ENCODE measurements around the gene TAOK3.
"Not testable (repeated sequence)": the region's sequence is repeated elsewhere in the genome, so short reads cannot be mapped to it uniquely, and the experiment has no call there.

TAOK3 gene

DNA sequence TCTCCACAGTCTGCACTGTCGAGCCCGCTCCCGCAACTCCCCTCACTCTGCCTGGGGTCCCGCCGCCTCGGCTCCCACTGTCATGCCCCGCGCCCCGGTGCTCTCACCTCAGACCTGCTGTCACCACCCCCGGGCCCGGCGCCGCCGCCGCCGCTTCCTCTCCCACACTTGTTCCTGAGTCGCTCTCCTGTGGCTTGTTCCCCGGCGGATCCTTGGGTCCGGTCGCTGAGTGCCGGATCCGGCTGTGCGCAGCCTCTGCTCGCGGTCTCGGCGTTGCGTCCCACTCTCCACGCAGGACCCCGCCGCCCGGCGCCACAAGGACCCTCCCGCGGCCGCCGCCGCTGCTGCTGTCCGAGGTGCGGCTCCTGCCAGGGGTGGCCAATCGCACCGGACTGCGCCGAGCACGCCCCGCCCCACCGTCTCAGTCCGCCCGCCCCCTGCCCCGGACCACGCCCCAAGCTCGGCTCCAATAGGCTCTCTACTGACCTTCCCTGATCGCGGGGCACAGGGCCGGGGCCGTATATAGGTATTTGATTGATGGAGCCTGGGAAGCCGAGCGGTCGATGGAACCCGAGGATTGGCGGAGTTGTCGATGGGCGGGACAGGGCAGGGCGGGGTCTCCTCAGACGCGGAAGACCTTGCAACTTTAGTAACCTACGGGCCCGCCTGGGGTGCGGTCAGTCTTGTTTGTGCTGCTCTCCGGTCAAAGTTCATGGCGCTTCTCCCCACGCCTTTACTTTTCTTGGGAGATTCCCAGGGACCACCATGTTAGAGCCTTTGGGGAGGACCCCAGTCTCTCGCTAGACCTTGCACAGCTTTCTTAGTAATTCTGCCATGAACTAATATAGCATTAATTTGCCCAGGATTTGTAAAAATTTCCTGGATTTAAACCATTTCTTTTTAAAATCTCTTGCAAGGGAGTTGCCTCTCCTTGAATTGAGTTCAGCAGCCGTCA is at the start of gene TAOK3:
Gene TAOK3, minus strand, starts transcription at position 367 of the 955 bp plus-strand sequence. CDS start 117,340 bp downstream, outside the sequence.
- peak; percentile 99 for DNase-seq (ENCODE audit: low spot score)

DNA sequence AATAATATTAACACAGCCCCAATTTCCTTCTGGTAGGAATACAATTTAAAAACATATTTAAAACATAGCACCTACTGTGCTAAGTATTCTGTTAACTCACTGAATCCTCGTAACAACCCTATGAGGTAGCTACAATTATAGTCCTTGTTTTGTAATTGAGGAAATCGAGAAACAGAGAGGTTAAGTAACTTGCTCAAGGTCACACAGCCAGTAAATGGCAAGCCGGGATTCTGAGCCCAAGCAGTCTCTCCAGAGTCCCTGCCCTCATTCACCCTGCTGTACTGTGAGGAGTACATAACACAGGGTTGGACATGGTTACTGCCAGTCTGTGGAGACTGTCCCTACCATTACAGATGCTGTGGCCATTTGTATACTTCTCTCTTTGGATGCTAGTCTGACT is 48.0 kb upstream of the TAOK3 start:
- DNase-seq (ENCODE audit: low spot score) = no peak

- no peak for DNase-seq (ENCODE audit: low spot score)
These were observed 45.8 kb upstream of the TAOK3 start for GRCh38 chr12:118418385-118419057.

DNA sequence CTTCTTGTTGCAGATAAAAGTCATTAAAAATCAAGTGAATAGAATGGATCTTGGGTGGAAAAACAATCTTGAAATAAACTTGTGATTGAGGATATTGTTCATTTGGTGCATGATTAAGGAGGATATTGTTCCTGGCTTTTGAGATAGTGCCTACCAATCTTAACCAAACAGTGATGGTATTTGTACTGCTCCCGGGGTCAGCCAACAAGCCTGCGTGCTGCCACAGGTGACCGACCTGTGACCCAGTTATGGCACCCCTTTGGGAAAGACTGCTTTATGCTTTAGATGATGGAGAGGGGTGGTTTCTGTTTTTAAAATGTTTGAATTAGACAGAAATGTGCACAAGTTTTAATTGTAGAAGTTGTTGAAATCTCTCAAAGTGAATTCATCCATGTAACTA is 45.2 kb upstream of the TAOK3 start:
- no peak for DNase-seq (ENCODE audit: low spot score)

DNA sequence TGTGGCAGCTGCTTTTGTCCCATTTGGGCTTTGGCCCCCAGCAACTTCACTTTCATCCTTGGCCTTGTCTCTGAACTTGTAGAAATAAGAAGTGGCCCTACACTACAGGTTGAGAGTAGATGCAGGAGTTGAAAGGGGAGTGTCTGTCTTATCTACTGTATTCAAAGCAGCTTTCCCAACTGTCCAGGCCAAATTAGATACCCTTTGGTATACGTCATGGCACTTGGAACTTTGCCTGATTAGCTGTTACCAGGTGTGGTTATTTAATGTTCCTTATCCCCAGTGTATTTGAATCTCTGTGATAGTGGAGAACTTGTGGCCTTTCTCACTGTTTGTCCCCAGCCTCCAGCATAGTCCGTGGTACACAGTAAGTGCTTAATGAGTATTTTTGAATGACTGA is 37.1 kb upstream of the TAOK3 start:
- peak; percentile 83 for DNase-seq (ENCODE audit: low spot score)

DNA sequence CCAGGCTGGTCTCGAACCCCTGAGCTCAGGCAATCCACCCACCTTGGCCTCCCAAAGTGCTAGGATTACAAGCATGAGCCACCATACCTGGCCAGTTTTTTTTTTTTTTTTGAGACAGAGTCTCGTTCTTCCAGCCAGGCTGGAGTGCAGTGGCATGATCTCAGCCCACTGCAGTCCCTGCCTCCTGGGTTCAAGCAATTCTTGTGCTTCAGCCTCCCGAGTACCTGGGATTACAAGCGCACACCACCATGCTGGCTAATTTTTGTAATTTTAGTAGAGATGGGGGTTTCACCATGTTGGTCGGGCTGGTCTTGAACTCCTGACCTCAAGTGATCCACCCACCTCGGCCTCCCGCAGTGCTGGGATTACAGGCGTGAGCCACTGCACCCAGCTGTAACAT is 35.5 kb upstream of the TAOK3 start:
- DNase-seq (ENCODE audit: low spot score) = not testable (repeated sequence)

DNA sequence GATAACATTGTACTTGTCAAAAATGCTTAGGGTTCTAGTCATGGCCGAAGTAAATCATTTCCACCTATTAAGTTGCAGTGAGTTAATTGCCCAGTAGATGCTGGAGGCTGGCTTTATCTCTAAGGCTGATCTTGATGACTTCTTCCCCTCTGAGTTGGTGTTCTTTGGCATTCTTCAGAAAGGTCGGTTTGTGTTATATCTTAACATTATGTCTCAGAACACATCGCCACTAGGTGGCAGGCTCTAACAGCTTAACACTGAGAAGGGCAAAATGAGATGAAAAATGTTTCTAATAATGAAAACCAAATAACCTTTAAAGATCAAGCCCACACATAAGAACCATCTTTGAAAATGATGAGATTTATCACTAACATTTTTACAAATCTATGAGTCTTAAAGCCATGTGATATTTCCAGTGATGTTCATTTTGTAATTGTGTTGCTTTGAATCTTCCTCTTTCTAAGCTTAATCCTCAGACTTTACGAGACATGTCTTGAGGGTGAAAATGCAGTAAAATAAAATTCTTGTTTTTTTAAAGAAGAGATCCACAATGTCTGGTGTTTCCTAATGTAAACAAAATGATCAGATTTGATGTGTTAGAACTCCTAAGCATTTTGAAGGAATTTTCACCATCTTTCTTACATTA is 32.3 kb upstream of the TAOK3 start:
- DNase-seq (ENCODE audit: low spot score) = peak; percentile 79

DNA sequence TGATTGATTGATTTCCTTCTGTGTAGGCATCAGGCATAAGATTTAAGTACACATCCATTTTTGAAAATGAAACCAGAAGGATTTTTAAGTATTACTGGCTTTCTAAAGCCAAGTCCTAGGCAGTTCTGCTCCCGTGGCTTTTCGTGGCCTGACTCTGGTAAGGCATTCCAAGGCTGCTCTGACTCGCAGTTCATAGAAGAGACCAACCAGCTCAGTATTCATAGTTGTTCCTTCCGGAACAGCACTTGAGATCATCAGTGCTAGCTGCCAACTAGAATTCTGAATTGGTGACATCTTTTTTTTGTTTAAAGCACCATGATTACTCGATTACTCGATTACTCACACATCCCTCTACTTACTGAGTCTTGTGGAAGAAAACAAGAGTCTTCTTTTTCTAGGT is 29.5 kb upstream of the TAOK3 start:
- no peak for DNase-seq (ENCODE audit: low spot score)

- no peak for DNase-seq (ENCODE audit: low spot score)
These were observed 26.2 kb upstream of the TAOK3 start for GRCh38 chr12:118398940-118399339.

DNA sequence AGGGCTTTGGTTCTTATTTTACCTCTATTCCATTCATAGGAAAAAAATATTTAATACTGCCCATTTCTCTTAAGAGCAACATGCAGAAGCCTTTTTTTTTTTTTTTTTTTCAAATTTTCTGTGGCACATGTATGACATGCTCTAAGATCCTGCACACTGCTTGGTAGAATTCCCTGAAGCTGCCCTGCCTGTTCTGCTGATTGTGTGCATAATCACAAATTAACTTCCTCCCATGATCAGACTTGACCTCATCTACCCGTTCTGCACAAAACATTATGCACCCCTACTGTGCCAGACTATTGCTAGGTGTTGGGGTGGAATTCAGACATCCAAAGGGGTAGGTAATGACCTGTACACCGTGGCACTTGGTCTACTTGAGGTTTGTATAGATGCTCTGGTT is 25.8 kb upstream of the TAOK3 start:
- no peak for DNase-seq (ENCODE audit: low spot score)

DNA sequence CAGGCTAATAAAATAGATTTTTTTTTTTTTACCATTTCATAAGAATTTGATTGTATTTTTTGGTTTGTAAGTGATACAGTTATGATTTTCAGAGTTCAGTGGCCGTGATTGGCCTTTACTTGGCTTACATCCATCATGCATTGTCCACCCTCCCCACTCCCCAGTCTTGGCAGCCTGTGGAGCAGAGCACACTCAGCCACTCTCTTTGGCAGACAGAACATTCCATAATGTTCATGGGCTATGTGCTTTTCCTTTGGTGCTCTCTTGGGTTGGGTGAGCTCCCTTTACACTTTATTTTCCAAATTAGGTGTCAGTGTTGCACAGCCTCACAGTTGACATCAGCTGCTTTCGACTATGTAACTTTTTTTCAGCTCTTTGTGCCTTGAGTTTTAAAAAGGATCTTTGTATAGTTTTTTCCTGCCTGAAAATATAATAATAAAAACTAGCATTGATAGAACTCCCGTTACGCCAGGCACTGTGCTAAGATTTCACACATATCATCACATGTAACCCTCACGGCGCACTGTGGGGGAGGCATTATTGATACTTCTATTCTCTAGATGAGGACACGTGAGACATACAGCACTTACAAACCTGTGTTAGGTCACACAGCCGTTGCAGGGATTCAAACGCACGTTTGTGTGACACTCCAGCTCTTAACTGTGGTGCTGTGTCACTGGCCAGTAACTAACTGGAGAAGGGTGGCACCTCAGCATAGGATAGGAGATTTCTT is 25.2 kb upstream of the TAOK3 start:
- DNase-seq (ENCODE audit: low spot score) = no peak

DNA sequence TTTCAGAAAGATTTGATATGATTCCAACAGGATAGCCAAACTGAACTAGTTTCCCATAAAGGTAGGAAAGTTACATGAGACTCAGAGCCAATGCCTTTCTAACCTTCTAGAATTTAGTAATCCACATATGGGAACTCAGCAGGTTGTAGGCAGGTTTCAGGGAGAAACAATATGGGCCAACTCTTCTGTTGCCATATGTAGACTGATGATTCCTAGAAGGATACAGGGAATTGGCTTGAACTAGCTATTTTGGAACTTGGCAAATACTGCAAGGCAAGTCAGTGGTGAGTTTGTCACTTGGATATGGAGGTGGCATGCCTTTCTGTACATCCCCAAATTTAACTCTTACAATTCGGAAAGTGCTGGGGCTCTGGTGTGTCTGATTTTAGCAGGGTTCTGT is 19.1 kb upstream of the TAOK3 start:
- DNase-seq (ENCODE audit: low spot score) = no peak

DNA sequence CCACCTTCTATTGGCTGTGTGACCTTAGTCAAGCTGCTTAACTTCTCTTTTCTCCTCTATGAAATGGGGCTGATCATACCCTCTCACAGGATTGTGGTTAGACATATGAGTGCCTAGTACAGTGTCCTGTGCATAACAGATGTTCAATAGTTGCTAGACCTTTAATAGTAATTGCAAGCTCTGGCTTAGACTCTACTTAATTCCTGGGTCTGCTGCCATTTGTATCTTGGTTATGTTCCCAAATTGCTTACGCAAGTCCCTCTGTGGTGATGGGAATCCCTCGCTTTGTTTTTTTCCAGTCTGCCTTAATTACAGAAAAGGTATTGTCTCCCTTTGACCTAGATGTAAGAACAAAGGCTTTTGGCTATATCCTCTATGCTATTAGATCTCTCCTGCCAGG is 18.7 kb upstream of the TAOK3 start:
- DNase-seq (ENCODE audit: low spot score) = no peak

GRCh38 chr12:118377884-118378470 is 5.3 kb upstream of the TAOK3 start:
- peak; percentile 78 for DNase-seq (ENCODE audit: low spot score)

- DNase-seq (ENCODE audit: low spot score) = peak; percentile 29
These were observed 4.5 kb upstream of the TAOK3 start for GRCh38 chr12:118377021-118377883.

DNA sequence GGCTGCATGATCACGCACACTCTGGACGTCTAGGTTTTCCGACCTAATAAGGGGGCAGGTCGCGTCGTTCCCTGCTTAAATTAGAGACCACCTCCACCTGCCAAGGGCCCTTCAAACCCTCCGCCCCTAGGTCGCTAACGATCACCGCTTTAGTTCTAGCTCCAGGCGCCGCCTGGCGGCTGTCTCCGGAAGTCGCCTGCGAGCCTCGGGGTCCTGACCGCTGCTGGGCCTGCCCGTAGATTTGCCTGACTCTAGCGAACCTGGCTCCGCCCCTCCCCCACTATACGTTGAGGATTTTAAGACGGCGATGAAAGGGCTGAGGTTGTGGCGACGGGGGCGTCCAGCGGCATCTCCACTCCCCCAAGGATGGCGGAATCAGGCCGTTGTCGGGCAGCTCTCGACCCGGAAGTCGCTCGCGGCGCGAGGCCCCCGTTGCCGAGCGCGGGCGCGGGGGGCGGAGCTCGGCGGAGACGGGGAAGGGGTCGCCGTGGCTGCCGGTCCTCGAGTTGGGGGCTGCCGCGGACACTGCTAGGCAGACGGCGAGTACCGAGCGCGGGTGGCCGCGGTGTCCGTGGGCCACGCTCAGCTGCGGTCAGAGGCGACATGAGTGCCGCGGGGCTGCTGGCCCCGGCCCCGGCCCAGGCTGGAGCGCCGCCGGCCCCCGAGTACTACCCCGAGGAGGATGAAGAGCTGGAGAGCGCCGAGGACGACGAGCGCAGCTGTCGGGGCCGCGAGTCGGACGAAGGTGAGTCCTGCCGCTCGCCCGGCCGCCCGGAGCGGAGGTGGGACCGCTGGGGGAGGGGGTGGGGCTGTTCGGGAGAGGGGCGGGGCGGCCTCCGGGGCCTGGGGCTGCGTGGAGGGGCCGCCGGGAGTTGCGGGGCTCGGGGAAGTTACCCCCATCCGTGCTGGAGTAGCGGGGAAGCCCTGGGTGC is 3.6 kb upstream of the TAOK3 start, which contains the start of gene SUDS3:
Gene SUDS3, plus strand, starts transcription at position 467 of the 932 bp plus-strand sequence. Its CDS starts 137 bp downstream, at position 604.
- DNase-seq (ENCODE audit: low spot score) = peak; percentile 92

DNA sequence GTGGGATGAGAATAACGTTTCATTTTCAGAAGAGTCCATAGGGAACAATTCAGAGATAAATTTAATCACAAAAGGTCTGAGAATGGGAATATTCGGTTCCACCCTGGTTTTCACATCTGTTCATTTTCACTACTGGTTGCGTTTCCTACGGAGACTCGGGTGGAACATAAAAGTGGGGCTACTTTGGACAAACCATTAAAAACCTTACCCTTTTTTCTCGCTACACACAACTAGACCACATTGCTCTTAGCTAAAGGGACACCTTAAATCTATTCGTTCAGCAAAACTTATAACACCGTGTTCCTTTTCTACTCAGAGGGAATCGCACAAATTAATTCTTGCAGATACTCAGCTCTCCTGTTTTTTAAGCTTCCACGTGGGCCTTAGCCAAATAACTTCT is 2.6 kb upstream of the TAOK3 start:
- no peak for DNase-seq (ENCODE audit: low spot score)

- DNase-seq (ENCODE audit: low spot score) = no peak
These were observed 2.2 kb upstream of the TAOK3 start for GRCh38 chr12:118374909-118375308.

DNA sequence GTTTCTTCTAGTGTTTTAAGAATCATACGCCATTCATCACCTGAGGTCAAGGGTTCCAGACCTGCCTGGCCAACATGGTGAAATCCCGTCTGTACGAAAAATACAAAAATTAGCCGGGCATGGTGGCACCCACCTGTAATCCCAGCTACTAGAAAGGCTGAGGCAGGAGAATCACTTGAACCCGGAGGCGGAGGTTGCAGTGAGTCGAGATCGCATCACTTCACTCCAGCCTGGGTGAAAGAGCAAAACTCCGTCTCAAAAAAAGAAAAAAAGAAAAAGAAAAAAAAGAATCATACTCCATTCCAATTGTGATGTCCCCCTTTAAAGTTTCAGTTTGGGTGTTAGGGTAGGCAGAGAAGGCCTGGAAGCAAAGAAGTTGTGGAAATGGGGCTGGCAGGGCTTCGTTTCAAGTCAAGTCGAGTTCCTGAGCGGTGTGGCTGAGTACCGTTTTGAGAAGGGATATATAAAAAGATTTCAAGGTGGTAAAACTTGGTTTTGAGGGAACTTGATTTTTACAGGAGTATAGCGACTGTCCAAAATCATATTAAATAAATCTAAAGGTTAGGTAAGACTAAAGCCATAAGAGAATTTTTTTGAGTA is 1.5 kb upstream of the TAOK3 start:
- DNase-seq (ENCODE audit: low spot score) = no peak
